NT2/D1 (cell line): ENCODE data around the gene NRG2.

ENCODE experiments used
- DNase-seq: peaks from one replicate; pipeline ENCODE4 v3.0.0-alpha.2; 2011; ENCODE audit warnings: low read depth, low spot score
- H3K27me3 ChIP-seq: 2 replicates; pipeline ENCODE4 v1.6.0; 2011; ENCODE audit warnings: mild to moderate bottlenecking; ENCODE audit not compliant: insufficient read length, insufficient read depth
- H3K36me3 ChIP-seq: 2 replicates; pipeline ENCODE4 v1.6.1; 2011; ENCODE audit warnings: mild to moderate bottlenecking, low read length, mixed read lengths; ENCODE audit not compliant: insufficient read depth, insufficient read length
- H3K4me1 ChIP-seq: 2 replicates; pipeline ENCODE4 v1.5.1; 2011; ENCODE audit not compliant: insufficient read depth, insufficient read length
- H3K4me3 ChIP-seq: 2 replicates; pipeline ENCODE4 v1.5.1; 2011; ENCODE audit warnings: low read depth; ENCODE audit not compliant: insufficient read length
- H3K9ac ChIP-seq: 2 replicates; pipeline ENCODE4 v1.6.0; 2011; ENCODE audit warnings: low read depth; ENCODE audit not compliant: insufficient read length
- H3K9me3 ChIP-seq: 2 replicates; pipeline ENCODE4 v1.5.1; 2011; ENCODE audit warnings: mild to moderate bottlenecking, low read length; ENCODE audit not compliant: insufficient read depth
- SUZ12 ChIP-seq: IDR thresholded peaks from 2 replicates; pipeline ENCODE4 v1.6.1; 2011; ENCODE audit not compliant: insufficient read length, insufficient read depth; ENCODE audit errors: extremely low read depth
- YY1 ChIP-seq: IDR thresholded peaks from 2 replicates; pipeline ENCODE4 v1.6.1; 2011; ENCODE audit not compliant: insufficient read length, insufficient read depth
- ZNF274 ChIP-seq: IDR thresholded peaks from 2 replicates; pipeline ENCODE4 v1.6.1; 2011; ENCODE audit warnings: mild to moderate bottlenecking, low read depth, low read length

NRG2 gene

DNA sequence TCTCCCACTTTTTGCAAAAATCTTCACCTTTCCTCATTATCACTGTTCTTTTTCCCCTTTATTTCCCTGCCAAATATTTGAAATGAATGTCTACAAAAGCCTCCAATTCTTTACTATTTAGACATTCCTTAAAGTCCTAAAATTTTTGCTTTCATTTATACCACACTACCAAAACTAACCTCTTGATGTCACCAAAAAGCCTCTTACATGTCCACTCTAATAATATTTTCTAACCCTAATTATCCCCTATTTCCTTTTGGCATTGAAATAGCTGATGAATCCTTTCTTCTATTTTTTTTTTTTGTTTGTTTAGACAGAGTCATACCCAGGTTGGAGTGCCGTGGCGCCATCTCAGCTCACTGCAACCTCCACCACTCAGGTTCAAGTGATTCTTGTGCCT, 32.3 kb upstream of the NRG2 start:
- TF ChIP-seq ZNF274 (no peak), SUZ12 (no peak), YY1 (no peak)
- H3K27me3 ChIP-seq, result no peaks in the 10 kb centered on the region
- H3K4me3 ChIP-seq, result no peak overlapping the region
- H3K4me1 ChIP-seq, result no peaks in the 10 kb centered on the region
- DNase-seq, result no peak
- H3K9ac ChIP-seq, result no peak overlapping the region
- no peaks in the 10 kb centered on the region for H3K36me3 ChIP-seq
- no peaks in the 10 kb centered on the region for H3K9me3 ChIP-seq

DNA sequence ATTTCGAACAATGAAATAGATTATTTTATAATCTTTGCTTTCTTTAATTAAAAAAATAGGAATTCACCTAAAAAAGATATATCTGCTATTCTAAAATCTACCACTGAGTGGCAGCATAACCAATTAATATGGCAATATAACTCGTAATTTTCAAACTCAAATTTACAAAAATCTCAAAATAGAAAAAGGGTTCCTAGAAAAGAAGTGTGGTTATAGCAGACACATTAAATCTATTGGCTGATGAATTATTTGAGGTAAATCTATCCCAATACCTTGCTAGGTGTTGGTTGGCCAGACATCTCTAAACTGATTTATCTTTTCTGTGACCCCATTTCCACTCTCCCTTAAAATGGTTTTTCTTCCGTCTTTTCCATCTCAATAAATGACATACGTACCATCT, 30.2 kb upstream of the NRG2 start:
- Histone ChIP-seq H3K36me3 (no peaks in the 10 kb centered on the region), H3K4me1 (no peaks in the 10 kb centered on the region), H3K9me3 (no peaks in the 10 kb centered on the region), H3K27me3 (no peaks in the 10 kb centered on the region), H3K4me3 (no peak overlapping the region), H3K9ac (no peak overlapping the region)
- no peak for TF ChIP-seq YY1
- no peak for DNase-seq

DNA sequence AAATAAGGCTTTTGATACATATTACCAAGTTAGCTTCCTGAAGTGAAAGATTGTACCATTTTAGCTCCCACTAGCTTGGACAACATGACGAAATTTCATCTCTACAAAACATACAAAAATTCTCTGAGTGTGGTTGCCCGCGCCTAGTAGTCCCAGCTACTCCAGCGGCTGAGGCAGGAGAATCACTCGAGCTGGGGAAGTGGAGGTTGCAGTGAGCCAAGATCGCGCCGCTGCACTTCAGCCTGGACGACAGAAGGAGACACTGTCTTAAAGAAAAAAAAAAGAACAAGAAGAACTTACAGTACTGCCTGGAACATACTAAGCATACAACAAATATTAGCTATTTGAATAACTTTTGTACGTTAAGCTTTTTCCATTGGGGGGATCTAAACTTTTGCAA, 29.7 kb upstream of the NRG2 start:
- Histone ChIP-seq H3K9me3 (no peaks in the 10 kb centered on the region), H3K27me3 (no peaks in the 10 kb centered on the region), H3K9ac (no peak overlapping the region), H3K4me1 (no peaks in the 10 kb centered on the region), H3K36me3 (no peaks in the 10 kb centered on the region), H3K4me3 (no peak overlapping the region)
- no peak for TF ChIP-seq ZNF274
- TF ChIP-seq YY1, result no peak
- TF ChIP-seq SUZ12, result no peak
- no peak for DNase-seq

DNA sequence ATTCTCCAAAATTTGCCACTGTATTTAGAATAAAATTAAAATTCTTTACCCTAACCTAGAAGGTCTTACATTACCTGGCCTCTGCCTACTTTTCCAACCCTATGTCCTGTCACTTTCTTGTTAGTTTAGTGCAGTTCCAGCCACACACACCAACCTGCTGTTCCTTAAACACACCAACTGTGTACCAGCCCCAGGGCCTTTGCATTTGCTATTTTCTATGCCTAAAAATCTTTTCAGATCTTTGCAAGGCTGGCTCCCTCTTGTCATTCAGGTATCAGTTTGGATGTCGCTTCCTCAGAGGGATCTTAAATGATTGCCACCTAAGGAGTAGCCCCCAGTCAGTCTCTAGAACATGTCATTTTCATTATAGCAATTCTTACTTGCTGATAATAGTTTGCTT, 17.7 kb upstream of the NRG2 start:
- Histone ChIP-seq H3K36me3 (no peaks in the 10 kb centered on the region), H3K9ac (no peak overlapping the region), H3K9me3 (no peaks in the 10 kb centered on the region), H3K4me3 (no peak overlapping the region), H3K27me3 (peaks cover 6% of the 10 kb centered on the region), H3K4me1 (no peaks in the 10 kb centered on the region)
- DNase-seq, result no peak
- no peak for TF ChIP-seq ZNF274

DNA sequence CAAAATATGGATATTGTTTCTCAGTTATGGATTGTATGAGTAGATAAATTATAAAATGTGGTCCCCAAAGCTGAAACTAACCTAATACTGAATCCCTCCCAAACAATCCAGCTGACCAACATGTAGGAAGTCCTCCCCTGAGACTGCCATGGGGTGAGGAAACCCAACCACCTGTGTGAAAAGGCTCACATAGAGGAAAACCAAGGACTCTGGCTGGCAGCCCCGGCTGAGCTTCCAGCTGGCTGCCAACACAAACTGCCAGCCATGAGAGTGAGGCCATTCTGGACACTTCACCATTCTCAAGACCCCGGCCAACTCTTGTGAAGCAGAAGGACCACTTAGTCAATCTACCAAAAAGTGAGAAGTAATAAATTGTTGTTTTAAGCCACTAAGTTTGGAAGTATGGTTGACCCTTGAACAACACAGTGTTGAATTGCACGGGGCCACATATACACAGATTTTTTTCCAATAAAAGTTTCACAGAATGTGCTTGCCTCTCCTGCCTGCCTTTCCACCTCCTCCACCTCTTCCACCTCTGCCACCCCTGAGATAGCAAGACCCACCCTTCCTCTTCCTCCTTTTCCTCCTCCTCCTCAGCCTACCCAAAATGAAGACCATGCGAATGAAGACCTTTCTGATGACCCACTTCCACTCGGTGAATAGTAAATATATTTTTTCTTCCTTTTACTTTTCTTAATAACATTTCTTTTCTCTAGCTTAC, 15.3 kb upstream of the NRG2 start:
- Histone ChIP-seq H3K4me3 (no peak overlapping the region), H3K4me1 (no peaks in the 10 kb centered on the region), H3K9me3 (no peaks in the 10 kb centered on the region), H3K9ac (no peak overlapping the region), H3K27me3 (peaks cover 6% of the 10 kb centered on the region), H3K36me3 (no peaks in the 10 kb centered on the region)
- no peak for DNase-seq
- no peak for TF ChIP-seq YY1
- no peak for TF ChIP-seq ZNF274
- TF ChIP-seq SUZ12, result no peak

DNA sequence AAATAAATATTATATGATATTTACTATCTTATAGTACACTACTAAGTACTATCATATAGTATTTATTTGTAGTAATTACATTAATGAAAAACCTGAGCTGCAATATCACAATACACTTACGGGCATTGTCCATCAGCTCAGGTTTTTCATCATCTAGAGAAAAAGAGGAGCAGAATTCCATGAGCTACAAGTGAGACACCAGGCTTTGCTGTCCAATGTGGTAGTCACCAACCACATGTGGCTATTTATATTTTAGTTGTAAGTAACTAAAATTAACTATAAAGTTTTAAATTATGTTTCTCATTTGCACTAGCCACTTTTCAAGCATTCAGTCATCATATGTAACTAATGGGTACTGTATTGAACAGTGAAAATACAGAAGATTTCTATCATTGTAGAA, 13.8 kb upstream of the NRG2 start:
- no peaks in the 10 kb centered on the region for H3K36me3 ChIP-seq
- TF ChIP-seq ZNF274, result no peak
- TF ChIP-seq SUZ12, result no peak
- no peak for TF ChIP-seq YY1
- H3K9me3 ChIP-seq, result no peaks in the 10 kb centered on the region
- DNase-seq, result no peak
- H3K9ac ChIP-seq, result no peak overlapping the region
- H3K4me3 ChIP-seq, result no peak overlapping the region
- no peaks in the 10 kb centered on the region for H3K4me1 ChIP-seq
- H3K27me3 ChIP-seq, result peaks cover 6% of the 10 kb centered on the region

DNA sequence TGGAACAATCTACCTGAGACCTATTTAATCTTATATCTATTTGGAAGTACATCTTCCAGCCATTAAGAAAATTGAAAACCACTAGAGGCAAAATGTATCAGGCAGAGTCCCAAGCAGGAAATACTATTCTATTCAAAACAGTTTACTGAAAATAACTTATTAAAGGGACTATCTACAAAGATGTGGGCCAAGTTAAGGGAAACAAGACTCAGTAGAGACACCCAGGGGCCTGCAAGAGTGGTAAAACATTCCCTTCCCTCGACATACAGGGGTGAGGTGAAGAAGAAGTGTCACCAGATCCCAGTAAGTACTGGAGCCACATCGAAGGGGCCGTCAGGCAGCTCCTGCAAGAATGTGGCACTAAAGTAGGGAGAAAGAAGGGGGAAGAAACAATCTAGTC, 12.1 kb upstream of the NRG2 start:
- no peaks in the 10 kb centered on the region for H3K9me3 ChIP-seq
- H3K36me3 ChIP-seq, result no peaks in the 10 kb centered on the region
- DNase-seq, result no peak
- no peak overlapping the region for H3K4me3 ChIP-seq
- H3K27me3 ChIP-seq, result peaks cover 6% of the 10 kb centered on the region
- H3K9ac ChIP-seq, result no peak overlapping the region
- no peaks in the 10 kb centered on the region for H3K4me1 ChIP-seq
- TF ChIP-seq YY1 (no peak), SUZ12 (no peak), ZNF274 (no peak)
